Stimulated activated naive CD8-positive, alpha-beta T cell treated with anti-CD3 and anti-CD28 coated beads, Interleukin-15, Interleukin-2, amounts not matched to agents 100 U/mL and 50 U/mL, for 24 hours (primary cell): ENCODE data around the gene ORAI3.

Experiments used
- ATAC-seq: fragments of 150-1000 bp; cut with Tn5 transposase; one replicate; pipeline ENCODE4 v1.10.0; 2021
- DNase-seq: peaks from one replicate; pipeline ENCODE4 v3.0.0; 2021

The ORAI3 gene

DNA sequence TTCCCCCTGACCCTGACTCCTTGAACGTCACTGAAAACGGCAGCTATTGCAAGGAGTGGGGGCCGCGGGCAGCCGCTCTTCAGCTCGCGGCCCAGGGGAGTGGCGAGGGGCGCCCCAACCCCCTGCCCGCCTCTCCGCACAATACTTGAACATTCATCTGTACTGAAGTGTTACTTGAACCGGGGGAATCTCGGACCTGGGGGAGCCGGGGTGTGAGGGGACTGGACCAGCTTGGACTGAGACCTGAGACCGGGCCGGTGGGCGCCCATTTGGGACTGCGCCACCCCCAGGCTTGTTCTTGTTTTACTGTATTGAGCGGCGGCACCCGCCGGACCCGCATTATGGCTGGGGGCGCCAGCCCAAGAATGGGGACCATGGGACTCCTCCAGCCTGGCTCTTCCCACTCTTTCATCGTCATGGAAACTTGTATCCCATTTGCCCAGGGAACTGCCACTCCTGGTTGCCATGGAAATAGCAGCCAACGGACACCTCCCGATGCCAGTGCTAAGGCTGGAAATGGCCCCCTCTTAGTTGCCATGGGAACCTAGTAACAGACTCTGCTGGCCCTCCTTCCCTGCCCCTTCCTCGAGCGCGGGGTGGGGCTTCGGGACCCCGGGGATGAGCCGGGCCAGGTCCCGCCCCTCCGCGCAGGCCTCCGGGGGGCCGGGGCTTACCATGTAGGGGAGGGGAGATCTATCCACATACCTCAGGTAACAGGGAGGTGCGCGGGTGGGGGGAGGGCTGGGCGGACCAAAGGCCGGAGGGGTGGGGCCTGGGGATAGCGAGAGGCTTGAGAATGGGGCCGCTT lies 805 bp upstream of the ORAI3 start:
- DNase-seq = no peak

DNA sequence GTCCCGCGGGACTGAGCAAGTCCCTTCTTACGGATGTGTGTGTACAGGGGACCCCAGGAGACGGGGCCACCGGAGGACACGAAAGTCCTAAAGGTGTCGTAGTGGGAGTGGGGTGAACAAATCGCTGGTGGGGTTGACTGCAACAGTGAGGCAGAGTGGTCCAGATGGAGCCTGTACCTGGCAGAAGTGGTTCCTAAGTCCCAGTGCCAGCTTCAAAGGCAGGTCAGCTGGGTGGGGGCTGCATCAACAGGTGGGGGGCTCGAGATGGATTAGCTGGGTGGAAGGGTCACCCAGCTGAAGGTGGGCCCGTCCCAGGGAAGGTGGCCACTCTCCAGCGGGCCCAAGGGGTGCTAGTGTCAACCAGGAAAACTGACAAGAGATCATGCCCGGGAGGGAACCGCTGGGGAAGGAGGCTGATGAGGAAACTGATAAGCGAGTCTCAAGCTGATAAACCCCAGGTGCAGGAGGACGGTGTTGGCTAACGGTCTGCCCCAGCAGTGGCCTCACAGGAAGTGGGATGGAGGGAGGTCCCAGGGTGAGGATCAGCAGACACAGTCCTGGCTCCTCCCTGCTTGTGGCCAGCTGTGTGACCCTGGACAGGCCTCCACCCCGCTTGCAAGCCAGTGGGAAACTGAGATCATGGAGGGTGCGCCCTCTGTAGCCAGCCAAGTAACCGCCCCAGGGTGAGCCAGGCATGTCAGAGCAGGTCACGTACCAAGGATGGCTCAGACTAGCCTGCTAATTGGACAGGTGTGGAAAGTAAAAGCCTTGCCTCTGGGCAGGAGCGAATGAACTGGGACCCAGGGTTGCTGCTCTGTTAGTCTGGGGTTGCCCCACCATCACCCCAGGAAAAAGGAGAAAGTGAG lies 1.0 kb downstream of the ORAI3 start:
- peak; percentile 65 for DNase-seq
- peak; percentile 61 for ATAC-seq

More for the DNA sequence above, 805 bp upstream of the ORAI3 start:
- ATAC-seq = peak; percentile 2

GRCh38 chr16:30950516-30951065 lies 1.7 kb downstream of the ORAI3 start:
- DNase-seq = no peak
- ATAC-seq = no peak

- no peak for DNase-seq
- ATAC-seq = no peak
Measured at GRCh38 chr16:30951193-30951592, 2.3 kb downstream of the ORAI3 start.

DNA sequence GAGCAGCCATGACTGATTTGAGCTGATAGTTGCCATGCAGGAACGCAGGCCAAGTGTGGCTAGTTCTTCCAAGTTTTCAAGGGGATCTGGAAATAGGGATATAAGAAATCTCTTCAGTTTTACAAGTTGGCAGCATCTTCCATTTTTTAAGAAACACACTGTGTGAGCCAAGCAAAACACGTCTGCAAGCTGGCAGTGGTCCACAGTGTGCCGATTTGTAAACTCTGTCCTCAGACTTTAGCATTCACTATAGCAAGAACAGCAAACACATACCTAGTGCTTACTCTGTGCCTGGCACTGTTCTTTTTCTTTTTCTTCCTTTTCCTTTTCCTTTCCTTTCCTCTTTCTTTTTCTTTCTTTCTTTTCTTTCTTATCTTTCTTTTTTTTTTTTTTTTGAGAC lies 2.9 kb downstream of the ORAI3 start:
- DNase-seq (no peak), ATAC-seq (no peak)

- ATAC-seq (no peak), DNase-seq (no peak)
Measured at GRCh38 chr16:30953111-30953510, 4.2 kb downstream of the ORAI3 start.

GRCh38 chr16:30953511-30954124 lies 4.8 kb downstream of the ORAI3 start:
- peak; percentile 41 for ATAC-seq

GRCh38 chr16:30954993-30955392 lies 6.1 kb downstream of the ORAI3 start:
- DNase-seq = no peak
- no peak for ATAC-seq

More at GRCh38 chr16:30953511-30954124, 4.8 kb downstream of the ORAI3 start:
- peak; percentile 71 for DNase-seq

- ATAC-seq (peak; percentile 83), DNase-seq (peak; percentile 95)
Measured at GRCh38 chr16:30956601-30957455, 8.0 kb downstream of the ORAI3 start.

DNA sequence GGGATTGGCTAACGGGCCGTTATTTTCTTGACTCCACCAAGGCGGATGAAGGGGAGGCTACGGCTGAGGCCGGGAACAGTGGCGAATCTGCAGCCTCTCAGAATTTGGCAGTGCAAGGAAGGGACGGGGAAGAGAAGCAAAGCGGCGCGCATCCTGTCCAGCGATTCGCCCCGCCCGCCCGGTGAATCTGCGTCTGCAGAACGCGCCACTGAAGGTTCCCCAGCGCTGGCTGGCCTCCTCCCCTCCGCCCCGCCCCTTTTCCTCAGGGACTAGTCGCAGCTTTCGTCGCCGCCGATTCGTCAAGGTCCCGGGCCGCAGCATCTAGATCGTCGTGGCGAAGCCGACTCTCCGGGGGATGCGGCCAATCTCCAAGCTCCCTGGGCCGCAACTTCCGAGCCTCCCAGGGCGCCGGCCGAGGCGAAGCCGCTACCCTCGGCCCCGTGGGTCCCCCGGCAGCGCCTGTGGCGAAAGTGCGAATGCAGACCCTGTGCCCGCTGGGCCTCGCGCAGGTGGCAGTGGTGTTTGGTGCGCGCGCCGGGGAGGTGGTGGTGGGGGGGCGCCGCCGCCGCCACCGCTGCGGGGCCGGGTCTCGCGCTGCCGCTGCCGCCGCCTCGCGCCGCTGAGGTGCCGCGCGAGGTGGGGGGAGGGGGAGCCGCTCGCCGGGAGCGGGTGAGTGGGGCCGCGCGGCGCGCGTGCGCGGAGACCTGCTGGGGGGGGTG lies 8.7 kb downstream of the ORAI3 start, which contains the start of gene SETD1A:
TSS of gene SETD1A (plus strand) at position 299 of the 719 bp plus-strand sequence. CDS start 978 bp downstream, outside the sequence.
- ATAC-seq = peak; percentile 79

GRCh38 chr16:30958175-30959079 lies 9.6 kb downstream of the ORAI3 start:
- ATAC-seq (peak; percentile 3), DNase-seq (no peak)

More for the DNA sequence above, 8.7 kb downstream of the ORAI3 start, which contains the start of gene SETD1A:
- peak; percentile 99 for DNase-seq

DNA sequence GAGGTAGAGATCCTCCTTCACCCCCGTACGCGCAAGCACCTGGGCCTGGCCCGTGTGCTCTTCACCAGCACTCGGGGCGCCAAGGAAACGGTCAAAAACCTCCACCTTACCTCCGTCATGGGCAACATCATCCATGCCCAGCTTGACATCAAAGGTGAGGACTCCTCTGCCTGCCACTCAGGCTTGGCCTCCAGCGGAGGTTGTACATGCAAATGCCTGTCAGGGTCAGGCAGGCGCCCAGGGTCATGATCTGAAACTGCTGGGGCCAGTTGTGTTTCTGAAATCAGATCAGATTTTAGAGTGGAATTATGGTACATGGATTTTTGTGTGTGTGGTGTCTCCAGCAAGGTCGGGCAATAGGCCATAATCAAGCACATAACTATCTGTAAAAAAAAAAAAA lies 12.5 kb downstream of the ORAI3 start:
- DNase-seq (no peak), ATAC-seq (no peak)

DNA sequence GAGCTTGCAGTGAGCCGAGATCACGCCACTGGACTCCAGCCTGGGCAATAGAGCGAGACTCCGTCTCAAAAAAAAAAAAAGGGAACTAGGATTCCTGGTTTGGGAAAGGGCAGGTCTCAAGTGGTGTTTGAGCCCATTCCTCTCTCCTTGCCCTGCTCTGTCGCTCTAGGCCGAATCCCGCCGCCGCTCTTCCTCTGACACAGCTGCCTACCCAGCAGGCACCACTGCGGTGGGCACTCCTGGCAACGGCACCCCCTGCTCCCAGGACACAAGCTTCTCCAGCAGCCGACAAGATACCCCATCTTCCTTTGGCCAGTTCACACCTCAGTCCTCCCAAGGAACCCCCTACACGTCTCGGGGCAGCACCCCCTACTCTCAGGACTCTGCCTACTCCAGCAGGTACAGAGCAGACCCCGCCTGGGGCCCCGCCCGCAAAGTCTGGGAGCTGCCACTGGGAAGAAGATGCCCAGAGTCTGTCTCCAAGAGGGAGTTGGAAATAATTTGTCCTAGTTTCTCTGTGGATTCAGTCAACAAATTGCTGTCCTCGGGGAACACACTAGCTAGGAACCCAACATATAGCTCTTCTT lies 15.2 kb downstream of the ORAI3 start:
- DNase-seq = no peak
- ATAC-seq = no peak

DNA sequence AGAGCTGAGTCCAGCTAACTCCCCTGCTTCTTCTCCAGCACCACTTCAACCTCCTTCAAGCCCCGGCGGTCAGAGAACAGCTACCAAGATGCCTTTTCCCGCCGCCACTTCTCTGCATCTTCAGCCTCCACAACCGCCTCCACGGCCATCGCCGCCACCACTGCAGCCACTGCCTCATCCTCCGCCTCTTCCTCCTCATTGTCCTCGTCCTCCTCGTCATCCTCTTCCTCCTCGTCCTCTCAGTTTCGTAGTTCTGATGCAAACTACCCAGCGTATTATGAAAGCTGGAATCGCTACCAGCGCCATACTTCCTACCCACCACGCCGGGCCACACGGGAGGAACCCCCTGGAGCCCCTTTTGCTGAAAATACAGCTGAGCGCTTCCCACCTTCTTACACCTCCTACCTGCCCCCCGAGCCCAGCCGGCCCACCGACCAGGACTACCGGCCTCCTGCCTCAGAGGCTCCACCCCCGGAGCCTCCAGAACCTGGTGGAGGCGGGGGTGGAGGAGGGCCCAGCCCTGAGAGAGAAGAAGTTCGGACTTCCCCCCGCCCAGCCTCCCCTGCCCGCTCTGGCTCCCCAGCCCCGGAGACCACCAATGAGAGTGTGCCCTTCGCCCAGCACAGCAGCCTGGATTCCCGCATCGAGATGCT lies 15.8 kb downstream of the ORAI3 start:
- no peak for DNase-seq
- no peak for ATAC-seq

DNA sequence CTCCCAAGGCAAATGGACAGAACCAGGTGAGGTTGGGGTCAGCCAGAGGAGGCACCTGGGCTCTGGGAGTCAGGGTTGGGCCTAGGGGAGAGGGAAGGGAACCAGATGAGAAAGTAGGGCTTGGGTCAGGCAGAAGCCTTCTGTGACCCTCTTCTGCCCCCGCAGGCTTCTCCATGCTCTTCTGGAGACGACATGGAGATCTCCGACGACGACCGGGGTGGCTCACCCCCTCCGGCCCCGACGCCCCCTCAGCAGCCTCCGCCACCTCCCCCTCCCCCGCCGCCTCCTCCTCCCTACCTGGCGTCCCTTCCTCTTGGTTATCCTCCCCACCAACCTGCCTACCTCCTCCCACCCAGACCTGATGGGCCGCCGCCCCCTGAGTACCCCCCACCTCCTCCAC lies 16.6 kb downstream of the ORAI3 start:
- ATAC-seq = no peak

DNA sequence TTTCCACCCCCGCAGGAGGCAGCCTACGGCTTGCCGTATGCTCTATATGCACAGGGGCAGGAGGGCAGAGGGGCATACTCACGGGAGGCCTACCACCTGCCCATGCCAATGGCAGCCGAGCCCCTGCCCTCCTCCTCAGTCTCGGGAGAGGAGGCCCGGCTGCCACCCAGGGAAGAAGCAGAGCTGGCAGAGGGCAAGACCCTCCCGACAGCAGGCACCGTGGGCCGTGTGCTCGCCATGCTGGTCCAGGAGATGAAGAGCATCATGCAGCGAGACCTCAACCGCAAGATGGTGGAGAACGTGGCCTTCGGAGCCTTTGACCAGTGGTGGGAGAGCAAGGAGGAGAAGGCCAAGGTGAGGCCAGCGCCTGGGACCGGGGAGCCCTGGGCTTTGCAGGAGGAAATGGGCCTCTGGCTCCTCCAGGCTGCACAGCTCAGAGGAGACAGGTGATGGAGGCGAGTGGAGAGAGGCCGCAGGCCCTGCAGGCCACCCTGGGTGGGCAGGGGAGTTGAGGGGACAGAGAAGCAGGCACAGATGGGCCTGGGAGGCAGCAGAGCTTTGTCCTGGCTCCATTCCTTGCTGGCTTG lies 17.3 kb downstream of the ORAI3 start:
- no peak for DNase-seq

More for the DNA sequence above, 16.6 kb downstream of the ORAI3 start:
- no peak for DNase-seq

GRCh38 chr16:30967795-30968194 lies 18.9 kb downstream of the ORAI3 start:
- ATAC-seq = no peak
- no peak for DNase-seq

More for the DNA sequence above, 17.3 kb downstream of the ORAI3 start:
- ATAC-seq = no peak

GRCh38 chr16:30969246-30969842 lies 20.5 kb downstream of the ORAI3 start:
- DNase-seq = no peak

More at GRCh38 chr16:30969246-30969842, 20.5 kb downstream of the ORAI3 start:
- ATAC-seq = no peak
